ENCODE measurements around the gene GCNA.

- no peak for TF ChIP-seq POLR2A (IDR thresholded peaks at IDR 0.05)
- TF ChIP-seq, protein P1, sequence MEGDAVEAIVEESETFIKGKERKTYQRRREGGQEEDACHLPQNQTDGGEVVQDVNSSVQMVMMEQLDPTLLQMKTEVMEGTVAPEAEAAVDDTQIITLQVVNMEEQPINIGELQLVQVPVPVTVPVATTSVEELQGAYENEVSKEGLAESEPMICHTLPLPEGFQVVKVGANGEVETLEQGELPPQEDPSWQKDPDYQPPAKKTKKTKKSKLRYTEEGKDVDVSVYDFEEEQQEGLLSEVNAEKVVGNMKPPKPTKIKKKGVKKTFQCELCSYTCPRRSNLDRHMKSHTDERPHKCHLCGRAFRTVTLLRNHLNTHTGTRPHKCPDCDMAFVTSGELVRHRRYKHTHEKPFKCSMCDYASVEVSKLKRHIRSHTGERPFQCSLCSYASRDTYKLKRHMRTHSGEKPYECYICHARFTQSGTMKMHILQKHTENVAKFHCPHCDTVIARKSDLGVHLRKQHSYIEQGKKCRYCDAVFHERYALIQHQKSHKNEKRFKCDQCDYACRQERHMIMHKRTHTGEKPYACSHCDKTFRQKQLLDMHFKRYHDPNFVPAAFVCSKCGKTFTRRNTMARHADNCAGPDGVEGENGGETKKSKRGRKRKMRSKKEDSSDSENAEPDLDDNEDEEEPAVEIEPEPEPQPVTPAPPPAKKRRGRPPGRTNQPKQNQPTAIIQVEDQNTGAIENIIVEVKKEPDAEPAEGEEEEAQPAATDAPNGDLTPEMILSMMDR (IDR thresholded peaks at IDR 0.05) = no peak
Measured at GRCh38 chrX:71618787-71619186, 40.5 kb downstream of the GCNA start.
